Neural cell (in vitro differentiated cells): ENCODE measurements around the gene KIF3B.

Source experiments
- CTCF ChIP-seq: fragments of 450-650 bp; IDR thresholded peaks from 2 replicates; pipeline ENCODE4 v1.5.1; 2014; ENCODE audit warnings: antibody characterized with exemption, mild to moderate bottlenecking, moderate library complexity; ENCODE audit not compliant: poor library complexity, severe bottlenecking
- EP300 ChIP-seq: fragments of 450-650 bp; conservative IDR thresholded peaks from 2 replicates; pipeline ENCODE4 v1.6.1; 2014; ENCODE audit warnings: antibody characterized with exemption, mild to moderate bottlenecking, moderate library complexity; ENCODE audit not compliant: poor library complexity, severe bottlenecking
- EZH2 ChIP-seq: fragments of 200-600, 300-800 bp; shearing (Covaris generic), sonication (generic); IDR thresholded peaks from 2 replicates; pipeline ENCODE4 v1.6.1; 2014; ENCODE audit warnings: antibody characterized with exemption, low read length, borderline replicate concordance, mild to moderate bottlenecking; ENCODE audit not compliant: insufficient read depth, poor library complexity, severe bottlenecking
- MXI1 ChIP-seq: fragments of 450-650 bp; conservative IDR thresholded peaks from 2 replicates; pipeline ENCODE4 v1.6.1; 2014; ENCODE audit warnings: antibody characterized with exemption, mild to moderate bottlenecking; ENCODE audit not compliant: poor library complexity, severe bottlenecking
- POLR2AphosphoS5 ChIP-seq: IDR thresholded peaks from 2 replicates; pipeline ENCODE4 v1.6.1; 2012
- RAD21 ChIP-seq: fragments of 450-650 bp; conservative IDR thresholded peaks from 2 replicates; pipeline ENCODE4 v1.6.1; 2014; ENCODE audit warnings: antibody characterized with exemption, mild to moderate bottlenecking, moderate library complexity
- REST ChIP-seq: IDR thresholded peaks from 2 replicates; pipeline ENCODE4 v1.6.1; 2012; ENCODE audit warnings: borderline replicate concordance
- SMC3 ChIP-seq: fragments of 450-650 bp; conservative IDR thresholded peaks from 2 replicates; pipeline ENCODE4 v1.6.1; 2014; ENCODE audit warnings: antibody characterized with exemption, mild to moderate bottlenecking, moderate library complexity; ENCODE audit not compliant: poor library complexity

- no peak for TF ChIP-seq CTCF
- TF ChIP-seq POLR2AphosphoS5: no peak
- no peak for TF ChIP-seq EP300
- TF ChIP-seq REST: no peak
- no peak for TF ChIP-seq EZH2
- no peak for TF ChIP-seq RAD21
- TF ChIP-seq SMC3: no peak
- TF ChIP-seq MXI1: no peak
Observed at GRCh38 chr20:32348207-32348606, 70.8 kb downstream of the KIF3B start.
